ENCODE data around the gene RMC1.

- TF ChIP-seq, protein P1, sequence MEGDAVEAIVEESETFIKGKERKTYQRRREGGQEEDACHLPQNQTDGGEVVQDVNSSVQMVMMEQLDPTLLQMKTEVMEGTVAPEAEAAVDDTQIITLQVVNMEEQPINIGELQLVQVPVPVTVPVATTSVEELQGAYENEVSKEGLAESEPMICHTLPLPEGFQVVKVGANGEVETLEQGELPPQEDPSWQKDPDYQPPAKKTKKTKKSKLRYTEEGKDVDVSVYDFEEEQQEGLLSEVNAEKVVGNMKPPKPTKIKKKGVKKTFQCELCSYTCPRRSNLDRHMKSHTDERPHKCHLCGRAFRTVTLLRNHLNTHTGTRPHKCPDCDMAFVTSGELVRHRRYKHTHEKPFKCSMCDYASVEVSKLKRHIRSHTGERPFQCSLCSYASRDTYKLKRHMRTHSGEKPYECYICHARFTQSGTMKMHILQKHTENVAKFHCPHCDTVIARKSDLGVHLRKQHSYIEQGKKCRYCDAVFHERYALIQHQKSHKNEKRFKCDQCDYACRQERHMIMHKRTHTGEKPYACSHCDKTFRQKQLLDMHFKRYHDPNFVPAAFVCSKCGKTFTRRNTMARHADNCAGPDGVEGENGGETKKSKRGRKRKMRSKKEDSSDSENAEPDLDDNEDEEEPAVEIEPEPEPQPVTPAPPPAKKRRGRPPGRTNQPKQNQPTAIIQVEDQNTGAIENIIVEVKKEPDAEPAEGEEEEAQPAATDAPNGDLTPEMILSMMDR (IDR thresholded peaks at IDR 0.05; ENCODE audit: low read depth, low read length) = no peak
- TF ChIP-seq EZH2phosphoT487 (IDR thresholded peaks at IDR 0.05; ENCODE audit: low read depth) = no peak
Observed at GRCh38 chr18:23502516-23503037, 734 bp upstream of the RMC1 start.
